ENCODE data around the gene UBE2O.
A peak's percentile ranks its signal among the peaks of the same experiment; 100 is the strongest.

Gene UBE2O

DNA sequence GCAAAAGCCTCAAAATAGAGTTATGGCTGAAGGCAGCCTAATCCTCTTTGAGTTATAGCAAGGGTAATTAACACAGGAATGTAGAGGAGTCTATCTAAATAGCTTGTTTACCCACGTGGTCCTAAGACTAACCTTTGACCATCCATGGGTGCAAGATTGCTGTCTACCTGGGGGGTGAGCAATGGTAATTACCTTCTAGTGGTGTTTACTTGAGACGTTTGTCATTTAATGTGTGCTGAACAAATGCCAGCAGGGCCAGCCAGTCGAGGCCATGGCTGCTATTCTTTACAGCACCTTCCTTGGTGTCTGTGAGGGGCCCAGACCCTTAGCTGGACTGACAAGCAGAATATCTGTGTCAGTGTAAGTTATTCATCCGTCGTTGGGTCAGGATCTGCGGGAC lies 85.3 kb downstream of the UBE2O start (continued):
- TF ChIP-seq KLF8 (tag by site-specific recombination; IDR thresholded peaks at IDR 0.05) = no peak
- no peak for TF ChIP-seq HOXA7 (CRISPR knock-in tag; IDR thresholded peaks at IDR 0.05; ENCODE audit: borderline replicate concordance)
- peak; percentile 86 for TF ChIP-seq TRIM28 (IDR thresholded peaks at IDR 0.05; ENCODE audit: borderline replicate concordance, low read length)
- TF ChIP-seq SETDB1 (IDR thresholded peaks at IDR 0.05; ENCODE audit: insufficient read length, low read length) = peak; percentile 74
- TF ChIP-seq ZNF423 (tag by site-specific recombination; IDR thresholded peaks at IDR 0.05) = 0 out of 2 replicates have a peak, but pooled peaks have one; percentile 16
- TF ChIP-seq, protein P1, sequence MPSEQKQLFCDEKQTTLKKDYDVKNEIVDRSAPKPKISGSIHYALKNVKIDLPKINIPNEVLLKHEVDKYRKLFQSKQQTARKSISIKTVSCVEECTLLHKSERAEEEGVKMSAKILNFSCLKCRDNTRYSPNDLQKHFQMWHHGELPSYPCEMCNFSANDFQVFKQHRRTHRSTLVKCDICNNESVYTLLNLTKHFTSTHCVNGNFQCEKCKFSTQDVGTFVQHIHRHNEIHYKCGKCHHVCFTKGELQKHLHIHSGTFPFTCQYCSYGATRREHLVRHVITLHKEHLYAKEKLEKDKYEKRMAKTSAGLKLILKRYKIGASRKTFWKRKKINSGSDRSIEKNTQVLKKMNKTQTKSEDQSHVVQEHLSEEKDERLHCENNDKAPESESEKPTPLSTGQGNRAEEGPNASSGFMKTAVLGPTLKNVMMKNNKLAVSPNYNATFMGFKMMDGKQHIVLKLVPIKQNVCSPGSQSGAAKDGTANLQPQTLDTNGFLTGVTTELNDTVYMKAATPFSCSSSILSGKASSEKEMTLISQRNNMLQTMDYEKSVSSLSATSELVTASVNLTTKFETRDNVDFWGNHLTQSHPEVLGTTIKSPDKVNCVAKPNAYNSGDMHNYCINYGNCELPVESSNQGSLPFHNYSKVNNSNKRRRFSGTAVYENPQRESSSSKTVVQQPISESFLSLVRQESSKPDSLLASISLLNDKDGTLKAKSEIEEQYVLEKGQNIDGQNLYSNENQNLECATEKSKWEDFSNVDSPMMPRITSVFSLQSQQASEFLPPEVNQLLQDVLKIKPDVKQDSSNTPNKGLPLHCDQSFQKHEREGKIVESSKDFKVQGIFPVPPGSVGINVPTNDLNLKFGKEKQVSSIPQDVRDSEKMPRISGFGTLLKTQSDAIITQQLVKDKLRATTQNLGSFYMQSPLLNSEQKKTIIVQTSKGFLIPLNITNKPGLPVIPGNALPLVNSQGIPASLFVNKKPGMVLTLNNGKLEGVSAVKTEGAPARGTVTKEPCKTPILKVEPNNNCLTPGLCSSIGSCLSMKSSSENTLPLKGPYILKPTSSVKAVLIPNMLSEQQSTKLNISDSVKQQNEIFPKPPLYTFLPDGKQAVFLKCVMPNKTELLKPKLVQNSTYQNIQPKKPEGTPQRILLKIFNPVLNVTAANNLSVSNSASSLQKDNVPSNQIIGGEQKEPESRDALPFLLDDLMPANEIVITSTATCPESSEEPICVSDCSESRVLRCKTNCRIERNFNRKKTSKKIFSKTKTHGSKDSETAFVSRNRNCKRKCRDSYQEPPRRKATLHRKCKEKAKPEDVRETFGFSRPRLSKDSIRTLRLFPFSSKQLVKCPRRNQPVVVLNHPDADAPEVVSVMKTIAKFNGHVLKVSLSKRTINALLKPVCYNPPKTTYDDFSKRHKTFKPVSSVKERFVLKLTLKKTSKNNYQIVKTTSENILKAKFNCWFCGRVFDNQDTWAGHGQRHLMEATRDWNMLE (tag by site-specific recombination; conservative IDR thresholded peaks at IDR 0.05; ENCODE audit: low read depth) = no peak
- 0 out of 2 replicates have a peak, but pooled peaks have one; percentile 21 for TF ChIP-seq WT1 (tag by site-specific recombination; IDR thresholded peaks at IDR 0.05)
- TF ChIP-seq, protein P2, sequence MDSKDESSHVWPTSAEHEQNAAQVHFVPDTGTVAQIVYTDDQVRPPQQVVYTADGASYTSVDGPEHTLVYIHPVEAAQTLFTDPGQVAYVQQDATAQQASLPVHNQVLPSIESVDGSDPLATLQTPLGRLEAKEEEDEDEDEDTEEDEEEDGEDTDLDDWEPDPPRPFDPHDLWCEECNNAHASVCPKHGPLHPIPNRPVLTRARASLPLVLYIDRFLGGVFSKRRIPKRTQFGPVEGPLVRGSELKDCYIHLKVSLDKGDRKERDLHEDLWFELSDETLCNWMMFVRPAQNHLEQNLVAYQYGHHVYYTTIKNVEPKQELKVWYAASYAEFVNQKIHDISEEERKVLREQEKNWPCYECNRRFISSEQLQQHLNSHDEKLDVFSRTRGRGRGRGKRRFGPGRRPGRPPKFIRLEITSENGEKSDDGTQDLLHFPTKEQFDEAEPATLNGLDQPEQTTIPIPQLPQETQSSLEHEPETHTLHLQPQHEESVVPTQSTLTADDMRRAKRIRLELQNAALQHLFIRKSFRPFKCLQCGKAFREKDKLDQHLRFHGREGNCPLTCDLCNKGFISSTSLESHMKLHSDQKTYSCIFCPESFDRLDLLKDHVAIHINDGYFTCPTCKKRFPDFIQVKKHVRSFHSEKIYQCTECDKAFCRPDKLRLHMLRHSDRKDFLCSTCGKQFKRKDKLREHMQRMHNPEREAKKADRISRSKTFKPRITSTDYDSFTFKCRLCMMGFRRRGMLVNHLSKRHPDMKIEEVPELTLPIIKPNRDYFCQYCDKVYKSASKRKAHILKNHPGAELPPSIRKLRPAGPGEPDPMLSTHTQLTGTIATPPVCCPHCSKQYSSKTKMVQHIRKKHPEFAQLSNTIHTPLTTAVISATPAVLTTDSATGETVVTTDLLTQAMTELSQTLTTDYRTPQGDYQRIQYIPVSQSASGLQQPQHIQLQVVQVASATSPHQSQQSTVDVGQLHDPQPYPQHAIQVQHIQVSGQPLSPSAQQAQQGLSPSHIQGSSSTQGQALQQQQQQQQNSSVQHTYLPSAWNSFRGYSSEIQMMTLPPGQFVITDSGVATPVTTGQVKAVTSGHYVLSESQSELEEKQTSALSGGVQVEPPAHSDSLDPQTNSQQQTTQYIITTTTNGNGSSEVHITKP (tag by site-specific recombination; IDR thresholded peaks at IDR 0.05) = 0 out of 2 replicates have a peak, but pooled peaks have one; percentile 17
- TF ChIP-seq, protein P3, sequence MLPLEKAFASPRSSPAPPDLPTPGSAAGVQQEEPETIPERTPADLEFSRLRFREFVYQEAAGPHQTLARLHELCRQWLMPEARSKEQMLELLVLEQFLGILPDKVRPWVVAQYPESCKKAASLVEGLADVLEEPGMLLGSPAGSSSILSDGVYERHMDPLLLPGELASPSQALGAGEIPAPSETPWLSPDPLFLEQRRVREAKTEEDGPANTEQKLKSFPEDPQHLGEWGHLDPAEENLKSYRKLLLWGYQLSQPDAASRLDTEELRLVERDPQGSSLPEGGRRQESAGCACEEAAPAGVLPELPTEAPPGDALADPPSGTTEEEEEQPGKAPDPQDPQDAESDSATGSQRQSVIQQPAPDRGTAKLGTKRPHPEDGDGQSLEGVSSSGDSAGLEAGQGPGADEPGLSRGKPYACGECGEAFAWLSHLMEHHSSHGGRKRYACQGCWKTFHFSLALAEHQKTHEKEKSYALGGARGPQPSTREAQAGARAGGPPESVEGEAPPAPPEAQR (tag by site-specific recombination; IDR thresholded peaks at IDR 0.05) = no peak
- TF ChIP-seq IKZF3 (tag by site-specific recombination; IDR thresholded peaks at IDR 0.05) = peak; percentile 82
- no peak for TF ChIP-seq ZNF701 (tag by site-specific recombination; IDR thresholded peaks at IDR 0.05)

DNA sequence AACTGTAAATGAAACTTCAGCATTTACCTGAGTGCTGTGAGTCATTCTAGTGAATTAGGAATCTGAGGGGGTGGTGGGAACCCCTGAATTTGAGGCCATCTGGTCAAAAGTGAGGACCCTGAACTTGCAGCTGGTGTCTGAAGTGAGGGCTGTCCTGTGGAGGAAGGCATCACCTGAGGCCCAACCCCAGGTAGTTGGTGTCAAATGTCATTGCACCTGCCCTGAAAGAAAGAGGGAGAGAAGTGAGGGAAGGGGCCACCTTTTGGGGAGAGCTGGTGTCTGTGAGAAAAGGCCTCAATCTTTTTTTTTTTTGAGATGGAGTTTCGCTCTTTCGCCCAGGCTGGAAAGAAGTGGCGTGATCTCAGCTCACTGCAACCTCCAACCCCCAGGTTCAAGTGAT lies 86.7 kb downstream of the UBE2O start:
- TF ChIP-seq, protein P4, sequence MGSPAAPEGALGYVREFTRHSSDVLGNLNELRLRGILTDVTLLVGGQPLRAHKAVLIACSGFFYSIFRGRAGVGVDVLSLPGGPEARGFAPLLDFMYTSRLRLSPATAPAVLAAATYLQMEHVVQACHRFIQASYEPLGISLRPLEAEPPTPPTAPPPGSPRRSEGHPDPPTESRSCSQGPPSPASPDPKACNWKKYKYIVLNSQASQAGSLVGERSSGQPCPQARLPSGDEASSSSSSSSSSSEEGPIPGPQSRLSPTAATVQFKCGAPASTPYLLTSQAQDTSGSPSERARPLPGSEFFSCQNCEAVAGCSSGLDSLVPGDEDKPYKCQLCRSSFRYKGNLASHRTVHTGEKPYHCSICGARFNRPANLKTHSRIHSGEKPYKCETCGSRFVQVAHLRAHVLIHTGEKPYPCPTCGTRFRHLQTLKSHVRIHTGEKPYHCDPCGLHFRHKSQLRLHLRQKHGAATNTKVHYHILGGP (tag by site-specific recombination; IDR thresholded peaks at IDR 0.05) = no peak
- TF ChIP-seq ZNF707 (tag by site-specific recombination; IDR thresholded peaks at IDR 0.05) (no peak), ZNF37A (tag by site-specific recombination; IDR thresholded peaks at IDR 0.05) (no peak), ZFP69B (tag by site-specific recombination; IDR thresholded peaks at IDR 0.05) (no peak), ZEB2 (tag by site-specific recombination; IDR thresholded peaks at IDR 0.05) (no peak), ZFP3 (tag by site-specific recombination; IDR thresholded peaks at IDR 0.05; ENCODE audit: low read depth) (no peak), PRDM1 (tag by site-specific recombination; IDR thresholded peaks at IDR 0.05) (no peak), ZSCAN23 (tag by site-specific recombination; IDR thresholded peaks at IDR 0.05) (no peak), ZNF830 (tag by site-specific recombination; IDR thresholded peaks at IDR 0.05; ENCODE audit: low read depth) (no peak)
- TF ChIP-seq, protein P5, sequence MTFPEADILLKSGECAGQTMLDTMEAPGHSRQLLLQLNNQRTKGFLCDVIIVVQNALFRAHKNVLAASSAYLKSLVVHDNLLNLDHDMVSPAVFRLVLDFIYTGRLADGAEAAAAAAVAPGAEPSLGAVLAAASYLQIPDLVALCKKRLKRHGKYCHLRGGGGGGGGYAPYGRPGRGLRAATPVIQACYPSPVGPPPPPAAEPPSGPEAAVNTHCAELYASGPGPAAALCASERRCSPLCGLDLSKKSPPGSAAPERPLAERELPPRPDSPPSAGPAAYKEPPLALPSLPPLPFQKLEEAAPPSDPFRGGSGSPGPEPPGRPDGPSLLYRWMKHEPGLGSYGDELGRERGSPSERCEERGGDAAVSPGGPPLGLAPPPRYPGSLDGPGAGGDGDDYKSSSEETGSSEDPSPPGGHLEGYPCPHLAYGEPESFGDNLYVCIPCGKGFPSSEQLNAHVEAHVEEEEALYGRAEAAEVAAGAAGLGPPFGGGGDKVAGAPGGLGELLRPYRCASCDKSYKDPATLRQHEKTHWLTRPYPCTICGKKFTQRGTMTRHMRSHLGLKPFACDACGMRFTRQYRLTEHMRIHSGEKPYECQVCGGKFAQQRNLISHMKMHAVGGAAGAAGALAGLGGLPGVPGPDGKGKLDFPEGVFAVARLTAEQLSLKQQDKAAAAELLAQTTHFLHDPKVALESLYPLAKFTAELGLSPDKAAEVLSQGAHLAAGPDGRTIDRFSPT (tag by site-specific recombination; IDR thresholded peaks at IDR 0.05) = no peak
- TF ChIP-seq, protein P6, sequence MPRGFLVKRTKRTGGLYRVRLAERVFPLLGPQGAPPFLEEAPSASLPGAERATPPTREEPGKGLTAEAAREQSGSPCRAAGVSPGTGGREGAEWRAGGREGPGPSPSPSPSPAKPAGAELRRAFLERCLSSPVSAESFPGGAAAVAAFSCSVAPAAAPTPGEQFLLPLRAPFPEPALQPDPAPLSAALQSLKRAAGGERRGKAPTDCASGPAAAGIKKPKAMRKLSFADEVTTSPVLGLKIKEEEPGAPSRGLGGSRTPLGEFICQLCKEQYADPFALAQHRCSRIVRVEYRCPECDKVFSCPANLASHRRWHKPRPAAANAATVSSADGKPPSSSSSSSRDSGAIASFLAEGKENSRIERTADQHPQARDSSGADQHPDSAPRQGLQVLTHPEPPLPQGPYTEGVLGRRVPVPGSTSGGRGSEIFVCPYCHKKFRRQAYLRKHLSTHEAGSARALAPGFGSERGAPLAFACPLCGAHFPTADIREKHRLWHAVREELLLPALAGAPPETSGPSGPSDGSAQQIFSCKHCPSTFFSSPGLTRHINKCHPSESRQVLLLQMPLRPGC (tag by site-specific recombination; IDR thresholded peaks at IDR 0.05) = no peak
- Histone ChIP-seq H3K4me1 (ENCODE audit: control insufficient read depth, insufficient read depth, low read length) (peaks cover 12% of the 10 kb centered on the region), H3K27ac (ENCODE audit: extremely low read depth, low read depth, low read length) (no peak overlapping the region), H3K4me3 (ENCODE audit: low read depth, low read length) (no peak overlapping the region), H3K36me3 (ENCODE audit: control insufficient read depth in 2 of 2, insufficient read depth in 1 of 2, low read length in 2 of 2) (no peaks in the 10 kb centered on the region), H3K9me3 (ENCODE audit: control insufficient read depth, insufficient read depth, low read depth, low read length) (no peaks in the 10 kb centered on the region)
- ChIA-PET POLR2A (interaction anchor here (0.6 to 1.1 kb wide), 2 partner anchors 13 to 15 kb away, joined by 3 to 6 read pairs; partner anchors contain the start of gene PRPSAP1), CTCF (interaction anchor here (0.6 to 0.9 kb wide), 3 partner anchors 8 to 43 kb away, joined by 3 to 4 read pairs (median 3); no protein-coding TSS in a partner anchor)
